AML-193 (cell line): ENCODE data around the gene RAD51B.
A peak's percentile ranks its signal among the peaks of the same experiment; 100 is the strongest.
"Not testable (repeated sequence)": the region's sequence is repeated elsewhere in the genome, so short reads cannot be mapped to it uniquely, and the experiment has no call there.

Source experiments
- DNase-seq, 2 experiments: peaks; one replicate each; lab custom pipeline; 2025; lab: John Stamatoyannopoulos, UW

The RAD51B gene

GRCh38 chr14:68271913-68272391, 452.4 kb downstream of the RAD51B start:
- DNase-seq: no peak

- no peak for DNase-seq
Observed at GRCh38 chr14:68273413-68273812, 453.8 kb downstream of the RAD51B start.

GRCh38 chr14:68274725-68275124, 455.1 kb downstream of the RAD51B start:
- no peak for DNase-seq

- no peak for DNase-seq
Observed at GRCh38 chr14:68278576-68279436, 459.2 kb downstream of the RAD51B start.

GRCh38 chr14:68279437-68279720, 459.8 kb downstream of the RAD51B start:
- no peak for DNase-seq

- no peak for DNase-seq
Observed at GRCh38 chr14:68279777-68280233, 460.2 kb downstream of the RAD51B start.

- no peak for DNase-seq
Observed at GRCh38 chr14:68281497-68281896, 461.9 kb downstream of the RAD51B start.

GRCh38 chr14:68282479-68283377, 463.1 kb downstream of the RAD51B start:
- DNase-seq: no peak

GRCh38 chr14:68283378-68284123, 464.0 kb downstream of the RAD51B start:
- no peak for DNase-seq

- DNase-seq: no peak
Observed at GRCh38 chr14:68284333-68284732, 464.8 kb downstream of the RAD51B start.

- DNase-seq: no peak
Observed at GRCh38 chr14:68284834-68285233, 465.3 kb downstream of the RAD51B start.

- DNase-seq: peak; percentile 75 to 76
Observed at GRCh38 chr14:68285421-68286179, 466.0 kb downstream of the RAD51B start.

GRCh38 chr14:68286667-68287066, 467.1 kb downstream of the RAD51B start:
- DNase-seq: no peak

- DNase-seq: not testable (repeated sequence)
Observed at GRCh38 chr14:68289452-68289851, 469.9 kb downstream of the RAD51B start.

GRCh38 chr14:68291820-68292219, 472.2 kb downstream of the RAD51B start:
- DNase-seq: no peak

GRCh38 chr14:68292441-68293215, 473.0 kb downstream of the RAD51B start:
- no peak for DNase-seq

GRCh38 chr14:68293404-68293803, 473.8 kb downstream of the RAD51B start:
- DNase-seq: no peak

- no peak for DNase-seq
Observed at GRCh38 chr14:68295316-68295816, 475.8 kb downstream of the RAD51B start.

- no peak for DNase-seq
Observed at GRCh38 chr14:68297039-68297438, 477.5 kb downstream of the RAD51B start.

- no peak for DNase-seq
Observed at GRCh38 chr14:68297876-68298468, 478.4 kb downstream of the RAD51B start.
